Osteoblast (primary cell): ENCODE results near the gene SYT4. TPM values are rescaled to one million over a fixed set of nuclear protein-coding genes. Genes with fewer than 3 reads are reported as not detected.
"Not testable (repeated sequence)": the region's sequence is repeated elsewhere in the genome, so short reads cannot be mapped to it uniquely, and the experiment has no call there.

Experiments
- DNase-seq: peaks from one replicate; pipeline ENCODE4 v3.0.0; 2011; ENCODE audit warnings: low spot score, mixed read lengths; ENCODE audit not compliant: insufficient read length; ENCODE audit errors: missing footprints
- H2AFZ ChIP-seq: 2 replicates; pipeline ENCODE4 v1.6.0; 2011; ENCODE audit warnings: mild to moderate bottlenecking, low read length
- H3K27ac ChIP-seq: 2 replicates; pipeline ENCODE4 v1.5.1; 2011; ENCODE audit warnings: mild to moderate bottlenecking, low read depth, low read length, moderate library complexity
- H3K27me3 ChIP-seq: 2 replicates; pipeline ENCODE4 v1.6.0; 2012; ENCODE audit warnings: mild to moderate bottlenecking, control low read depth, inconsistent platforms, low read length, moderate library complexity; ENCODE audit not compliant: insufficient read depth
- H3K36me3 ChIP-seq: 2 replicates; pipeline ENCODE4 v1.5.1; 2011; ENCODE audit warnings: mild to moderate bottlenecking, low read length, control low read depth, moderate library complexity; ENCODE audit not compliant: insufficient read depth
- H3K4me1 ChIP-seq: 2 replicates; pipeline ENCODE4 v1.5.1; 2011; ENCODE audit warnings: mild to moderate bottlenecking, low read length, control low read depth, moderate library complexity; ENCODE audit not compliant: insufficient read depth
- H3K4me2 ChIP-seq: 2 replicates; pipeline ENCODE4 v1.6.0; 2011; ENCODE audit warnings: mild to moderate bottlenecking, low read length; ENCODE audit not compliant: insufficient read depth
- H3K4me3 ChIP-seq: fragments of 200-600 bp; sonication (generic); 3 replicates; pipeline ENCODE4 v1.5.1; 2012; ENCODE audit warnings: mild to moderate bottlenecking, low read length, inconsistent platforms; ENCODE audit not compliant: insufficient read depth
- H3K79me2 ChIP-seq: 2 replicates; pipeline ENCODE4 v1.6.0; 2012; ENCODE audit warnings: mild to moderate bottlenecking, low read length, control low read depth, inconsistent platforms; ENCODE audit not compliant: insufficient read depth
- H3K9me3 ChIP-seq: 2 replicates; pipeline ENCODE4 v1.5.1; 2011; ENCODE audit warnings: low read depth, low read length, control low read depth
- H4K20me1 ChIP-seq: 2 replicates; pipeline ENCODE4 v1.6.0; 2012; ENCODE audit warnings: mild to moderate bottlenecking, low read length, control low read depth; ENCODE audit not compliant: insufficient read depth
- total RNA-seq: library from RNA; depleted of rRNA; stranded (reverse); fragments of >200 nt; gene quantifications from 2 replicates; pipeline ENCODE4 v1.2.3, GENCODE V29; 2012
- TF ChIP-seq, protein P1 (sequence below): IDR thresholded peaks from 2 replicates; pipeline ENCODE4 v1.5.1; 2011; ENCODE audit warnings: mild to moderate bottlenecking, low read depth, low read length, moderate library complexity; ENCODE audit errors: extremely low read depth

Gene SYT4
- total RNA-seq, 1 donor: not detected

GRCh38 chr18:43310239-43310638, 32.9 kb upstream of the SYT4 start:
- Histone ChIP-seq H3K27ac (no peak overlapping the region), H3K4me1 (no peaks in the 10 kb centered on the region), H3K4me3 (no peak overlapping the region), H3K36me3 (no peaks in the 10 kb centered on the region), H3K27me3 (no peaks in the 10 kb centered on the region), H4K20me1 (no peaks in the 10 kb centered on the region), H3K9me3 (no peaks in the 10 kb centered on the region), H3K4me2 (no peak overlapping the region), H3K79me2 (no peaks in the 10 kb centered on the region), H2AFZ (no peak overlapping the region)
- DNase-seq: no peak
- TF ChIP-seq, protein P1, sequence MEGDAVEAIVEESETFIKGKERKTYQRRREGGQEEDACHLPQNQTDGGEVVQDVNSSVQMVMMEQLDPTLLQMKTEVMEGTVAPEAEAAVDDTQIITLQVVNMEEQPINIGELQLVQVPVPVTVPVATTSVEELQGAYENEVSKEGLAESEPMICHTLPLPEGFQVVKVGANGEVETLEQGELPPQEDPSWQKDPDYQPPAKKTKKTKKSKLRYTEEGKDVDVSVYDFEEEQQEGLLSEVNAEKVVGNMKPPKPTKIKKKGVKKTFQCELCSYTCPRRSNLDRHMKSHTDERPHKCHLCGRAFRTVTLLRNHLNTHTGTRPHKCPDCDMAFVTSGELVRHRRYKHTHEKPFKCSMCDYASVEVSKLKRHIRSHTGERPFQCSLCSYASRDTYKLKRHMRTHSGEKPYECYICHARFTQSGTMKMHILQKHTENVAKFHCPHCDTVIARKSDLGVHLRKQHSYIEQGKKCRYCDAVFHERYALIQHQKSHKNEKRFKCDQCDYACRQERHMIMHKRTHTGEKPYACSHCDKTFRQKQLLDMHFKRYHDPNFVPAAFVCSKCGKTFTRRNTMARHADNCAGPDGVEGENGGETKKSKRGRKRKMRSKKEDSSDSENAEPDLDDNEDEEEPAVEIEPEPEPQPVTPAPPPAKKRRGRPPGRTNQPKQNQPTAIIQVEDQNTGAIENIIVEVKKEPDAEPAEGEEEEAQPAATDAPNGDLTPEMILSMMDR: no peak

DNA sequence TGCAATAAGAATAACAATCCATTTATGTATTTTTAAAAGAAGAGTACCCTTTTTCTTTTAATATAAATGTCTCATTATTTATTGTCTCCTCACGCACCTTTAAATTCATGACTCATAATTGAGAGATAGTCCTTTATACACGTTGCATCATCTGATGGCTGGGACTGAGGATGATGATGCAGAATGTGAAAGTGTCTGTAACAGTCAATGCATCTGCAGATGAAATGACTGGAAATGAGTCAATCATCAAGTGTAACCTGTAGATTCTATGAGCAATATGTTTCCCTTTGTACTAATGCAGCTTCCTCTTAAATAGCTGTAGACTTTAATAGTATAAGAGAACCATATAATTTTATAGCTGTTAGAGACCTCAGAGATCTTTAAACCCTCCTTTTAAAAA, 26.1 kb upstream of the SYT4 start:
- H3K4me1 ChIP-seq: no peaks in the 10 kb centered on the region
- H4K20me1 ChIP-seq: no peaks in the 10 kb centered on the region
- DNase-seq: no peak
- H3K79me2 ChIP-seq: no peaks in the 10 kb centered on the region
- H2AFZ ChIP-seq: no peak overlapping the region
- H3K27ac ChIP-seq: no peak overlapping the region
- no peaks in the 10 kb centered on the region for H3K36me3 ChIP-seq
- TF ChIP-seq, protein P1: no peak
- no peaks in the 10 kb centered on the region for H3K27me3 ChIP-seq
- H3K4me3 ChIP-seq: no peak overlapping the region
- no peaks in the 10 kb centered on the region for H3K9me3 ChIP-seq
- no peak overlapping the region for H3K4me2 ChIP-seq

DNA sequence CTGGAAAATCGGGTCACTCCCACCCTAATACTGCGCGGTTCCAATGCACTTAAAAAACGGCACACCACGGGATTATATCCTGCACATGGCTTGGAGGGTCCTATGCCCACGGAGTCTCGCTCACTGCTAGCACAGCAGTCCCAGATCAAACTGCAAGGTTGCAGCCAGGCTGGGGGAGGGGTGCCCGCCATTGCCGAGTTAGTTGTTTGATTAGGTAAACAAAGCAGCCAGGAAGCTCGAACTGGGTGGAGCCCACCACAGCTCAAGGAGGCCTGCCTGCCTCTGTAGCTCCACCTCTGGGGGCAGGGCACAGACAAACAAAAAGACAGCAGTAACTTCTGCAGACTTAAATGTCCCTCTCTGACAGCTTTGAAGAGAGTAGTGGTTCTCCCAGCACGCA, 8.9 kb upstream of the SYT4 start:
- not testable (repeated sequence) for DNase-seq

GRCh38 chr18:43283299-43283698, 6.0 kb upstream of the SYT4 start:
- TF ChIP-seq, protein P1: no peak
- Histone ChIP-seq H3K27me3 (no peaks in the 10 kb centered on the region), H3K36me3 (no peaks in the 10 kb centered on the region), H3K4me3 (no peak overlapping the region), H3K4me2 (no peak overlapping the region), H3K27ac (no peak overlapping the region), H2AFZ (no peak overlapping the region), H3K79me2 (no peaks in the 10 kb centered on the region), H3K4me1 (no peaks in the 10 kb centered on the region), H3K9me3 (no peaks in the 10 kb centered on the region), H4K20me1 (no peaks in the 10 kb centered on the region)
- no peak for DNase-seq

More for the DNA sequence above, 8.9 kb upstream of the SYT4 start:
- H3K27me3 ChIP-seq, H3K27ac ChIP-seq, H3K79me2 ChIP-seq, H4K20me1 ChIP-seq, H3K9me3 ChIP-seq, H3K4me2 ChIP-seq, H3K4me3 ChIP-seq, H3K36me3 ChIP-seq, H3K4me1 ChIP-seq, H2AFZ ChIP-seq: not testable (repeated sequence)
